DMS 273 (cell line): ENCODE data around the gene OR13F1.
"Not testable (repeated sequence)": the region's sequence is repeated elsewhere in the genome, so short reads cannot be mapped to it uniquely, and the experiment has no call there.

Source experiments
- DNase-seq: peaks from one replicate; lab custom pipeline; 2025; ENCODE audit not compliant: unreplicated experiment; lab: John Stamatoyannopoulos, UW

OR13F1 gene, protein sequence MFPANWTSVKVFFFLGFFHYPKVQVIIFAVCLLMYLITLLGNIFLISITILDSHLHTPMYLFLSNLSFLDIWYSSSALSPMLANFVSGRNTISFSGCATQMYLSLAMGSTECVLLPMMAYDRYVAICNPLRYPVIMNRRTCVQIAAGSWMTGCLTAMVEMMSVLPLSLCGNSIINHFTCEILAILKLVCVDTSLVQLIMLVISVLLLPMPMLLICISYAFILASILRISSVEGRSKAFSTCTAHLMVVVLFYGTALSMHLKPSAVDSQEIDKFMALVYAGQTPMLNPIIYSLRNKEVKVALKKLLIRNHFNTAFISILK

DNA sequence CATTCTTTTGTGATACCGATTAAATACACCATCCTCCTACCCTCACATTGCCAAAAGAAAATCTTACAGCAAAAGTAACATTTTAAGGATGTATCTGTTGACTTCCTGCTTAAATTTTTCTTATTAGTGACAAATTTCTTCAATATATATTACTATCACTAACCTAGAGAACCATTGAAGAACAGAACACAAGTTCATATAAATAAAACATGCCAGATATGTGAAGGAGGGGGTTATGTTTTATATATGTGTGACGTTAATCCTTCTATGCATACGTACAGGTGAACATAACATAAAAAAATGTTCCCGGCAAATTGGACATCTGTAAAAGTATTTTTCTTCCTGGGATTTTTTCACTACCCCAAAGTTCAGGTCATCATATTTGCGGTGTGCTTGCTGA, at the start of gene OR13F1:
TSS of gene OR13F1 (plus strand) at position 301 of the 400 bp plus-strand sequence. CDS start at position 301, 0 bp downstream.
- no peak for DNase-seq

DNA sequence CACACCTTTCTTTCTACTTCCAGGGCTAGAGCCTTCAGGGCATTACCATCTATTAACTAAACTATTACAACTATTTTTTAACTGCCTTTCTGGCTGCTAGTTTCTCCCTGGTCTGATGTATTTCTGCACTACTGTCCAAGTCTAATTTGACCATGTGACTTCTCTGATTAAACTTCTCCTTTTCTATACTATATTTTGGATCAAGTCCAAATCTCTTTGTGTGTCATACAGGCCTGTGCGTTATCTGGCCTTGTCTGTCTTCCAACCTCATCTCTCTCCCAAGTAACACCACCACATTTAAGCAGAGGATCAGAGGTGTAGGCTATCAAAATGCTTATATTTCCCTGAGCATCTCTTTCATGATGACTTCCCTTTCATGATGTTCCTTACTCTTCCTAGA, 47.2 kb upstream of the OR13F1 start:
- DNase-seq = no peak

DNA sequence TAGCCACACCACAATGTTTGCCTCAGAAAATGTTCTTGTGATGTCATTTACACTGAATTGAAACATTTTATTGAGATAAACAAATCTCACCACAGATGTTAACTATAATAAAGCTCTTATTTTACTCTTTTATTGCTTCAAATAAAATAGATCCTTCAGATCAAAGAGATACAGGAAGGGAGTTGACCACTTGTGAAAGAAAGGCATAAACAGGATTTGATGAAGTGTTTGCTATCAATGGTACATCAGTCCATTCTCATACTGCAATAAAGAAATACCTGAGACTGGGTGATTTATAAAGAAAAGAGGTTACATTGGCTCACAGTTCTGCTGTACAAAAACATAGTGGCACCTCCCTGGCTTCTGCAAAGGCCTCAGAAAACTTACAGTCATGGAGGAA, 40.2 kb upstream of the OR13F1 start:
- DNase-seq = no peak

DNA sequence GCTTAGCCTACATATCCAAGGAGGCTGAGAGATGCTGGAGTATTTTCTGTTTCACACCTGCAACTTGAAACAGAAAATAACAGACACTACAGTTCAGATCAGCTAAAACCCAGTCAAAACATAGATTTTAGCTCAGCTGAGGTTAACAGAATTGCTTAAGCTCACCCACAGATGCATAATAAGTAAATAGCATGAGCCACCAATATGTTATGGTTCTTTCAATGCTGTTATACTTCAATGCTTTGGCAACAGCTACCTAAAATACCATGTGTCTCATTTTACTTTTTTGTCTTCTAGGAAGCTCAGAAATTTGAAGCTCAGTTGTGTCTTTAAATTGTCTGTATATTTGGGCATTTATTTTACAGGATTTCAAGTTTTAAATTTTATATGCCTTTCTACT, 35.8 kb upstream of the OR13F1 start:
- no peak for DNase-seq

GRCh38 chr9:104482921-104483570, 21.0 kb upstream of the OR13F1 start:
- peak; percentile 4 for DNase-seq

- DNase-seq = no peak
Measured at GRCh38 chr9:104485014-104485413, 19.0 kb upstream of the OR13F1 start.

- peak; percentile 59 for DNase-seq
Measured at GRCh38 chr9:104494808-104495207, 9.3 kb upstream of the OR13F1 start.

DNA sequence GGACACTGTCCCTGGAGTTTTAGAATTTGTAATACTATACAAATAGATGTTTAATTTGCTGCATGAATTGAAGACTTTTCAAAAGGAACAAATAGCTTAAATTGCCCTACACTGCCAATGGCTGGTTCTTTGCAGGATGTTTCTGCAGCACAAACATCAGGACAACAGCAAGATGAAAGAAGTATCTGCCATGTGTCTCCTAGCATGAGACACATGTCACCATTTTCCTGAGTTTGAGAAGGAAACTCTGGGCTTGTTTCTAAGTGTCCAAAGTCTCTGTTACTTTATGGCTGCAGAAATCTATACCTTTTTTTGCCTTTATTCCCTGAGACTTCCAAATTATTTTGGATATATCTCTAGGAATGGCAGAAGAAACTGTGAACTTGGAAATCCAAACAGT, 623 bp upstream of the OR13F1 start:
- no peak for DNase-seq

DNA sequence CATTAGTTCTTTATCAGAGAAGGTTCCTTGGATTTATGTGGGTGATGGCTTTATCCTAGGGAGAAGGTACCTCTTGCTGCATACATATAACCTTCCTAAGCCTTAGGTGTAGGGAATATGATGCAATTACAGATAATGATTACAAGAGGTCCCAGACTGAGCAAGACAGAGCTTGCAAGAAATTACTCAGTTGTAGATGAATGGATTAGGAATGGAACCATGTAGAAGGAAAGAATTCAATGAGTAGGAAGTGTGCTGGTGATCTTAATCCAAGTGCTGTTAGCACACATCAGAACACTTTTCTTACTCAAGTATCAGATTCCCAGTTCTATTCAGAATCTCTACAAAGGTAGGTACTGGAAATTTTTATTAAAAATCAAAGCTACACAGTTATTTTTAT, 2.5 kb downstream of the OR13F1 start:
- DNase-seq = no peak

DNA sequence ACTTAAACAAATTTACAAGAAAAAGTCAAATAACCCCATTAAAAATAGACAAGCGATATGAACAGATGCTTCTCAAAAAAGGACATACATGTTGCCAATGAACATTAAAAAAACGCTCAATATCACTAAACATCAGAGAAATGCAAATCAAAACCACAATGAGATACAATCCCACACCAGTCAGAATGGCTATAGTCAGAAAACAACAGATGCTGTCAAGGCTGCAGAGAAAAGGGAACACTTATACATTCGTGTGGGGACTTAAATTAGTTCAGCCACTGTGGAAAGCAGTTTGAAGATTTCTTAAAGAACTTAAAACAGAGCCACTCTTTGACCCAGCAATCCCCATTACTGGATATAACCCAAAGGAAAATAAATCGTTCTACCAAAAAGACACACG, 10.8 kb downstream of the OR13F1 start:
- no peak for DNase-seq

- DNase-seq = not testable (repeated sequence)
Measured at GRCh38 chr9:104520241-104520640, 16.2 kb downstream of the OR13F1 start.

DNA sequence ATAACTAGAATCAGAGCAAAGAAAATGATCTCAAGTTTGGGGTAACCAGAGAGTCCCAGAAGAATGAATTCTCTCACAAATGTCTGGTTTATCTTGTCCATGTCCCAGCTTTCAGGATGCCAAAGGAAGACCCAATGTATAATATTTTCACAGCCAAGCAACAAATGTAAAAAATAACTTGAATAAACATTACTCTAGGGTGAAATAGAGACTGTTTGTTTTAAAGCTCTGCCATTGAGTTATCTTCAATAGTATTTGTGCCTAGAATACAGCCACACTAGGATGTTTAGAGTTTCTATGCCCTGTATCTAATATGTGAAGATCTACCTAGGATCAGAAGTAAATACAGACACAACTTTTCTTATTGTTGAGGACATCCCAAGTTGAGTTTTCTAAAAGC, 23.0 kb downstream of the OR13F1 start, which contains the start of gene OR13C4:
TSS of gene OR13C4 (minus strand) at position 101 of the 400 bp plus-strand sequence. CDS start at position 101, 0 bp downstream.
- no peak for DNase-seq

DNA sequence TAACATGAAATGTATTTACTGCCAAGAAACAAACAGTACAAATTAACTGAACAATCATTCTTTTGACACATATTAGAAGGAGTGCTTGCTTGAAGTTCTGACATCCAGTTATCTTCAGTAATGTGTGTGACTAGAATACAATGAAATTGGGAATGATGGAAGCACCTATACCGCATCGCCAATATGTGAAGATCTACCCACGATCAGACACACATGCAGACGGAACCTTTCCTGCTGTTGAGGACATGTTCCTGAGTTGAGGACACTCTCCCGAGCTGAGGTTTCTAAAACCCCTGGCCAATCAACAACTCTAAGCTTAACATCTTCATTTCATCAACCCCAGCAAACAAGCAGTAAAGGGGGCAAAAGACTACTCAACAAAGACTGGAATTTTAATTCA, 32.7 kb downstream of the OR13F1 start, which contains the start of gene OR13C3:
TSS of gene OR13C3 (minus strand) at position 101 of the 400 bp plus-strand sequence. CDS start 133 bp downstream, outside the sequence.
- DNase-seq = no peak

DNA sequence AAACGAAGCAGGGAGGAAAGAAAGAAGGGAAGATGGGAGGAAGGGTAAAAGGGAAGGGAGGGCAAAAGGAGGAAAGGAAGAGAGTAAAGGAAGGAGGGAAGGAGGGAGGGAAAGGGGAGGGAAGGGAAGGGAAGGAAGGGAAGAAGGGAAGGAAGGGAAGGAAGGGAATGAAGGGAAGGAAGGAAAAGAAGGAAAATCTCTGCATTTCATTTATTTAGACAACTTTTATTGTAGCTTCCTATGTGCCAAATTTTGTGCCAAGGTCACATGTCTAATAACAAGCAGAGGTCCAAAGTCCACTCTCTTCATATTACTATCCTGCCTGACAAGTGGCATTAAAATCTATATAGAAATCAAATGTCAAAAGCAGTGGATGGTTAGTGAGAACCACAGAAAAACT, 35.2 kb downstream of the OR13F1 start:
- DNase-seq = no peak

- no peak for DNase-seq
Measured at GRCh38 chr9:104544644-104545043, 40.6 kb downstream of the OR13F1 start.

DNA sequence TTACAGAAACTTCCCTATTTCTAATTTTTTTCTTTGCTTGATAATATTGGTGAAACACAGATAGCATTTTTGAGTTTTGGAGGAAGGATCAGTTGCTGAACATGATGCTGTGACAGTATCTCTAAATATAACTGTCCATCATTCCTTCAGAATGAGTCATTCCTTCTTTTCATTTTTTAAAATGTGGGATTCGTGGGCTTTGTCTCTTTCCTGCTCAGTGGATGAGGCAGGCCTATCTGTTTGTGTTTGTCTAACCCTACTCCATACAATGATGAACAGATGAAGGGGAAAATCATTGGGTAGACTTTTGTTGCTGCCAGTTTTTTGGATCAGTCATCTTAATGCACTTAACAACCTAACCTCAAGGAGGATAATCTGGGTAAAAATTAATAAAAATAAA, 49.2 kb downstream of the OR13F1 start:
- DNase-seq = no peak
